Upper lobe of right lung (tissue), 1 donor: ENCODE measurements around the gene RPS15. TPM values are rescaled to one million over a fixed set of nuclear protein-coding genes. Genes with fewer than 3 reads are reported as not detected.
A peak's percentile ranks its signal among the peaks of the same experiment; 100 is the strongest.

Source experiments
- ATAC-seq: fragments of 200-7000 bp; cut with Tn5 transposase; one replicate; pipeline ENCODE4 v1.9.1; 2020; ENCODE audit warnings: mild to moderate bottlenecking, moderate library complexity
- DNase-seq: peaks from one replicate; pipeline ENCODE4 v3.0.0-alpha.2; 2020
- H3K27ac ChIP-seq: fragments of 200-600 bp; one replicate; pipeline ENCODE4 v1.8.0; 2022
- H3K27me3 ChIP-seq: fragments of 200-600 bp; one replicate; pipeline ENCODE4 v1.8.0; 2022; ENCODE audit warnings: mild to moderate bottlenecking
- H3K36me3 ChIP-seq: fragments of 200-600 bp; one replicate; pipeline ENCODE4 v1.8.0; 2022
- H3K4me1 ChIP-seq: fragments of 200-600 bp; one replicate; pipeline ENCODE4 v1.8.0; 2022
- H3K4me3 ChIP-seq: fragments of 200-600 bp; one replicate; pipeline ENCODE4 v1.8.0; 2022; ENCODE audit warnings: mild to moderate bottlenecking
- H3K9me3 ChIP-seq: fragments of 200-600 bp; one replicate; pipeline ENCODE4 v1.8.0; 2022
- intact Hi-C: fragments of 100-400 bp; cut with DNase I; formaldehyde crosslinking; loops from one replicate; pipeline ENCODE4 v1.11.0; 2022
- total RNA-seq: library from RNA; stranded (reverse); fragmentation: NEBNext Ultra II Directional; extraction: Animal tissue kit (Norgen Biotek cat#: 25700); gene quantifications from one replicate; pipeline ENCODE4 v1.2.1, GENCODE V29; 2021
- TF ChIP-seq, protein P1 (sequence below): fragments of 200-600 bp; IDR thresholded peaks from one replicate; pipeline ENCODE4 v1.8.0; 2022; ENCODE audit warnings: antibody characterized with exemption
- donor health status: DM: no; HTN: yes; CAD: no; lungs with severe emphysema.

The RPS15 gene
- total RNA-seq, 1 donor from 2014 or later = 841 TPM

- Histone ChIP-seq H3K36me3 (no peaks in the 10 kb centered on the region), H3K4me1 (peaks cover 18% of the 10 kb centered on the region), H3K4me3 (peak overlapping the region; percentile 66), H3K27ac (no peak overlapping the region), H3K9me3 (no peaks in the 10 kb centered on the region), H3K27me3 (peaks cover 5% of the 10 kb centered on the region)
- intact Hi-C loops = no loop called here
- DNase-seq = no peak
- TF ChIP-seq, protein P1, sequence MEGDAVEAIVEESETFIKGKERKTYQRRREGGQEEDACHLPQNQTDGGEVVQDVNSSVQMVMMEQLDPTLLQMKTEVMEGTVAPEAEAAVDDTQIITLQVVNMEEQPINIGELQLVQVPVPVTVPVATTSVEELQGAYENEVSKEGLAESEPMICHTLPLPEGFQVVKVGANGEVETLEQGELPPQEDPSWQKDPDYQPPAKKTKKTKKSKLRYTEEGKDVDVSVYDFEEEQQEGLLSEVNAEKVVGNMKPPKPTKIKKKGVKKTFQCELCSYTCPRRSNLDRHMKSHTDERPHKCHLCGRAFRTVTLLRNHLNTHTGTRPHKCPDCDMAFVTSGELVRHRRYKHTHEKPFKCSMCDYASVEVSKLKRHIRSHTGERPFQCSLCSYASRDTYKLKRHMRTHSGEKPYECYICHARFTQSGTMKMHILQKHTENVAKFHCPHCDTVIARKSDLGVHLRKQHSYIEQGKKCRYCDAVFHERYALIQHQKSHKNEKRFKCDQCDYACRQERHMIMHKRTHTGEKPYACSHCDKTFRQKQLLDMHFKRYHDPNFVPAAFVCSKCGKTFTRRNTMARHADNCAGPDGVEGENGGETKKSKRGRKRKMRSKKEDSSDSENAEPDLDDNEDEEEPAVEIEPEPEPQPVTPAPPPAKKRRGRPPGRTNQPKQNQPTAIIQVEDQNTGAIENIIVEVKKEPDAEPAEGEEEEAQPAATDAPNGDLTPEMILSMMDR = no peak
- ATAC-seq = peak; percentile 22
Observed at GRCh38 chr19:1400281-1401137, 37.7 kb upstream of the RPS15 start.

- TF ChIP-seq, protein P1 = peak; percentile 49
- DNase-seq = no peak
- Histone ChIP-seq H3K4me3 (peak within 1 kb of the TSS; percentile 66), H3K9me3 (no peaks in the 10 kb centered on the region), H3K27me3 (peaks cover 5% of the 10 kb centered on the region), H3K27ac (no peak within 1 kb of the TSS), H3K4me1 (peaks cover 18% of the 10 kb centered on the region), H3K36me3 (no peaks in the 10 kb centered on the region)
- intact Hi-C loops = no loop called here
- peak; percentile 62 for ATAC-seq
Observed at GRCh38 chr19:1401138-1401888, 36.9 kb upstream of the RPS15 start, which contains the start of gene GAMT. Gene GAMT, minus strand, starts transcription at chr19:1401542. Its CDS starts 66 bp downstream, at chr19:1401476.

DNA sequence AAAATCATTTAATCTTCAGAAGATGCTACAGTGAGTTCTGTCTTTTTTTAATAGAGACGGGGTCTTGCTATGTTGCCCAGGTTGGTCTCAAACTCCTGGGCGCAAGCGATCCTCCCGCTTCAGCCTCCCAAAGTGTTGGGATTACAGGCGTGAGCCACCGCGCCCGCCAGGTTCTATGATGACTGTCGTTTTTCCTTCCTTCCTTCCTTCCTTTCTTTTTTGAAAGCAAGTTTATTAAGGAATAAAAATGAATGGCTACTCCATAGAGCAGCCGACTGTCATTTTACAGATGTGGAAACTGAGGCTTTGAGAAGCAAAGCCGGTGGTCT is 36.3 kb upstream of the RPS15 start:
- Histone ChIP-seq H3K4me3 (peak overlapping the region; percentile 66), H3K36me3 (no peaks in the 10 kb centered on the region), H3K4me1 (peaks cover 18% of the 10 kb centered on the region), H3K27me3 (peaks cover 5% of the 10 kb centered on the region), H3K9me3 (no peaks in the 10 kb centered on the region), H3K27ac (no peak overlapping the region)
- intact Hi-C loops = no loop called here
- TF ChIP-seq, protein P1 = no peak
- DNase-seq = no peak
- ATAC-seq = no peak

- ATAC-seq (no peak), DNase-seq (no peak)
- Histone ChIP-seq H3K27me3 (peaks cover 5% of the 10 kb centered on the region), H3K36me3 (no peaks in the 10 kb centered on the region), H3K4me1 (peaks cover 18% of the 10 kb centered on the region), H3K4me3 (no peak overlapping the region), H3K27ac (no peak overlapping the region), H3K9me3 (no peaks in the 10 kb centered on the region)
- intact Hi-C loops = no loop called here
- TF ChIP-seq, protein P1 = no peak
Observed at GRCh38 chr19:1402411-1403070, 35.7 kb upstream of the RPS15 start.

DNA sequence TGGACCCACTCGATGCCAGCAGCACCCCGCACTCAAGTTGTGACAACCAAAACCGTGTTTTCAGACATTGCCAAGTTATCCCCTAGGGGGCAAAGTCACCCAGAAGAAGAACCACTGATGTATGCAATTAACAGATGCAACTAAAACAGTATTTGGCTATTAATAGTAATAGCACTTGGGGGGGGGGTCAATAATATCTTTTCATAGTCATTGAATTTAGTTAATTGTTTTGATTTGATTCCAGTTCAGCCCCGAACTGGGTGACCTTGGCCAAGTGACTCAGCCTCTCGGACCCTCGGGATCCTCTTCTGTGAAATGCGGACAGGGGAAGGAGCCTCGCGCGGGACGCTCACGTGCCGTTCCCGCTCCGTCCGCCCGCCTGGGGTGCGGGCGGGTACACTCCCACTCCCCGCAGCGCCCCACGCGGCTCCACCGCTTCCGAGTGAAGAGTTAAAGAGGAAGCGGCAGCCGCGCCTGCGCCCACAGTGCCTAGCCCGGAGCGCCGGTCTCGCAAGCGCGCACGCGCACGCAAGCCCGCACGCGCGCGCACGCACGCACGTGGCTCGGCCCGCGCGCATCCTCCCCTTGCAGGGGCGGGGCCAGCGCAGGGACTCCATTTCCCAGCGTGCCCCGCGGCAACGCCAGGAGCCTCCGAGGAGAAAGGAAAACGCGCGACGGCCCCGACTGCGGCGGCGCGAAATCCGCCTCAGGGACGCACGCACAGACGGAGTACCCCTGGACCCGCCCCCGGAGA is 31.2 kb upstream of the RPS15 start:
- TF ChIP-seq, protein P1 = peak; percentile 46
- Histone ChIP-seq H3K27ac (peak overlapping the region; percentile 68), H3K4me1 (peaks cover 37% of the 10 kb centered on the region), H3K36me3 (no peaks in the 10 kb centered on the region), H3K4me3 (peak overlapping the region; percentile 94), H3K27me3 (peaks cover 5% of the 10 kb centered on the region), H3K9me3 (no peaks in the 10 kb centered on the region)
- peak; percentile 100 for DNase-seq
- peak; percentile 92 for ATAC-seq
- intact Hi-C loops = no loop called here
